DMS 273 treated with DMSO at 0.1 percent for 48 hours (cell line): ENCODE data around the gene CHST15.
"Not testable (repeated sequence)": the region's sequence is repeated elsewhere in the genome, so short reads cannot be mapped to it uniquely, and the experiment has no call there.

ENCODE experiments used
- DNase-seq: peaks from one replicate; lab custom pipeline; 2025; lab: John Stamatoyannopoulos, UW

Gene CHST15

GRCh38 chr10:124044143-124044862, 49.1 kb downstream of the CHST15 start:
- DNase-seq, result no peak

GRCh38 chr10:124043310-124044142, 49.9 kb downstream of the CHST15 start:
- DNase-seq, result no peak

- no peak for DNase-seq
These were observed 50.6 kb downstream of the CHST15 start for GRCh38 chr10:124042656-124043309.

GRCh38 chr10:124041675-124042445, 51.5 kb downstream of the CHST15 start:
- no peak for DNase-seq

- no peak for DNase-seq
These were observed 52.8 kb downstream of the CHST15 start for GRCh38 chr10:124040451-124041188.

- no peak for DNase-seq
These were observed 53.9 kb downstream of the CHST15 start for GRCh38 chr10:124039483-124040013.

GRCh38 chr10:124037784-124038183, 55.6 kb downstream of the CHST15 start:
- DNase-seq, result no peak

- no peak for DNase-seq
These were observed 56.1 kb downstream of the CHST15 start for GRCh38 chr10:124037286-124037685.

- DNase-seq, result no peak
These were observed 56.7 kb downstream of the CHST15 start for GRCh38 chr10:124036746-124037145.

GRCh38 chr10:124035928-124036558, 57.4 kb downstream of the CHST15 start:
- DNase-seq, result no peak

GRCh38 chr10:124035306-124035927, 58.0 kb downstream of the CHST15 start:
- no peak for DNase-seq

GRCh38 chr10:124034576-124035305, 58.7 kb downstream of the CHST15 start:
- DNase-seq, result not testable (repeated sequence)

GRCh38 chr10:124033887-124034218, 59.5 kb downstream of the CHST15 start:
- DNase-seq, result no peak

GRCh38 chr10:124032971-124033886, 60.2 kb downstream of the CHST15 start:
- DNase-seq, result no peak

- DNase-seq, result no peak
These were observed 61.1 kb downstream of the CHST15 start for GRCh38 chr10:124032087-124032935.

GRCh38 chr10:124030492-124031110, 62.8 kb downstream of the CHST15 start:
- no peak for DNase-seq

- no peak for DNase-seq
These were observed 63.3 kb downstream of the CHST15 start for GRCh38 chr10:124030061-124030460.
